T-helper 2 cell (primary cell): Measurements from ENCODE around the gene COL9A2.

Experiments
- DNase-seq, 5 experiments: peaks; one replicate each; pipeline versions ENCODE4 v3.0.0 to v3.0.0-alpha.2; 2012 to 2022

The COL9A2 gene

GRCh38 chr1:40318476-40318875 is 1.4 kb upstream of the COL9A2 start:
- DNase-seq: no peak

DNA sequence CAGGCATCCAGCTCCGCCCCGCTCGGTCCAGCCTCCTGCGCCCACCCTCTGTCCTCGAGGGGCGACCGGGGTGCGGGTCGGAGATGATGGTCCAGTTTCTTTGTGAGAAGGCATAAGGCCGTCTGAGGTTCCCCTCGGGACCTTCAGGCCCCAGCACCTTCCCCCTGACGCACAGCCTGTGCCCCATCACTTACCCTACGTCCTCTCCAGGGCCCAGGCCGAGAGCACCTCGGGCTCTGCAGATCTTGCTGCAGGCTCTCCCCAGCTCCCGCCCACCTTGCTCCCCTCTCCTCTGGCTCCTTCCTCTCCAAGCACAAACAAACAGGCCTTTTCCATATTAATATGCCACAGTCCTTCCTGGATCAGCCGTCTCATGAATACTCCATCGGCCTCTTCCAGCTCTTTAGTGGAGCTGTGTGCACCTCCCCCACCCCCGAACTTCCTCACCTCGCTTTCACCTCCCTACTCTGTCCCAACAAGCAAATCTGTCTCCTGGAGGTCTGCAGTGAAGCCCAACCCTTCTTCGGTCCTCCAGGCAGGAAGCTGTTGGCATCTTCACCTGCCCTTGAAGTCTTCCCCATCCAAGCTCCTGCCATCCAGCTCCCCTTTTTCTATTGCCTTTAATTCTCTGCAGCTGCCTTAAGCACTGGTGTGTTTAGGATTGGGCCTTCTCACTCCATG is 448 bp upstream of the COL9A2 start:
- no peak for DNase-seq

- peak in 2 of 5 experiments; percentile 7 to 34 for DNase-seq
Measured at GRCh38 chr1:40315795-40316594, 1.1 kb downstream of the COL9A2 start.

GRCh38 chr1:40315239-40315794 is 1.8 kb downstream of the COL9A2 start:
- peak; percentile 66 to 92 (median 75) for DNase-seq

DNA sequence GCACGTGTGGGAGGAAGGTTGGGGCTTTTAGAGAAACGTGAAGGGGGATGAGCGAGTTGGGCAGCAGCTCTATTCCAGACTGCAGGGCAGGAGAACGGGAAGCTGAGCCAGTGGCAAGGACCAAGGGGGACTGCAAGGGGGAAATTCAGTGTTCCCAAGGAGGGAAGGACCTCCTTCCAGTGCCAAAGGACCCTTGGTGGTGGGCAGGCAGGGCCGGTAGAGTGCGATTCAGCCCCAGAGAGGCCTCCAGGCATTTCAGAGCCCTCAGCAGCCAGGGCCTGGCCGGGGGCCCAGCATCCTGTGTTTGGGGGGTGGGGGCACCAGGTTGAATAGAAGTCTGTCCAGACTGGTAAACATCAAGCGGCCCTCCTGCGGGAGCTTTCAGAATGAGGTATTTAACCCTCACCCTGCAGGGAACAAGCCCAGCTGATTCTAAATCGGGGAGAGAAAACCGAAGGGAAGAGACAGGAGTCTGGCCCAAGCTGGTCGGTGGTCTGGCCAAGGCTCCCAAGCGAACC is 2.3 kb downstream of the COL9A2 start:
- DNase-seq: no peak

DNA sequence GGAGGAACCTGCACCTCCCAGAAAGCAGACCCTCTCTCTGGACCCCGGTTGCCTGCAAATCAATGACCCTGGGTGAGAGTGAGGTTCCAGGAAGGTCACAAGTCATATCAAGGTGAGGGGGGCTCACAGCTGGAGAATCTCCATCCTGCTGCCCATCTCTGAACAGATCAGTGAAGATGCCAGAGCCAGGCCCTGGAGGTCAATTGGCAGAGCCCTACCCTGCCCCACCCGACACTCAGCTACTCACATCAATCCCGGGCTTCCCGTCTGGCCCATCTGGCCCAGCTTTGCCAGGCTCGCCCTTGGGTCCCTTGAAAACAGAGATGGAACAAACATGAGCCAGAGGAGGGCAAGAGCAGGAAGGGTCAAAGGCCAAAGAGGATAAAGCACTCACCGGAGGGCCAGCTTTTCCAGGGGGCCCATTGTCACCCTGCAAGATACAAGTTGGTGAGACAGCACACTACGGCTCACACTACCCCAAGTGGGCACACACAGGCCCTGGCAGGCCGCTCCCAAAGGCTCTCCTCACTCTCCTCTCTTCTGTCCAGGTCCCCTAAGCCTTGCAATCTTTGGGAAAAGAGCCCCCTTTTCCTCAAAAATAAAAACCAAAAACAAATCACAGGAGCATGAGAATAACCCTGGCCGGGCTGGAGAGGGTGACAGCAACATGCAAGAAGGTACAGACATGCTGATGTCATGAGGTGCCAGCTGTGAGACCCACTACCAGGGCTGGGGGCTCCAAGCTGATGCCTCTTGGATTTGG is 2.9 kb downstream of the COL9A2 start:
- no peak for DNase-seq

GRCh38 chr1:40313329-40313957 is 3.6 kb downstream of the COL9A2 start:
- no peak for DNase-seq

DNA sequence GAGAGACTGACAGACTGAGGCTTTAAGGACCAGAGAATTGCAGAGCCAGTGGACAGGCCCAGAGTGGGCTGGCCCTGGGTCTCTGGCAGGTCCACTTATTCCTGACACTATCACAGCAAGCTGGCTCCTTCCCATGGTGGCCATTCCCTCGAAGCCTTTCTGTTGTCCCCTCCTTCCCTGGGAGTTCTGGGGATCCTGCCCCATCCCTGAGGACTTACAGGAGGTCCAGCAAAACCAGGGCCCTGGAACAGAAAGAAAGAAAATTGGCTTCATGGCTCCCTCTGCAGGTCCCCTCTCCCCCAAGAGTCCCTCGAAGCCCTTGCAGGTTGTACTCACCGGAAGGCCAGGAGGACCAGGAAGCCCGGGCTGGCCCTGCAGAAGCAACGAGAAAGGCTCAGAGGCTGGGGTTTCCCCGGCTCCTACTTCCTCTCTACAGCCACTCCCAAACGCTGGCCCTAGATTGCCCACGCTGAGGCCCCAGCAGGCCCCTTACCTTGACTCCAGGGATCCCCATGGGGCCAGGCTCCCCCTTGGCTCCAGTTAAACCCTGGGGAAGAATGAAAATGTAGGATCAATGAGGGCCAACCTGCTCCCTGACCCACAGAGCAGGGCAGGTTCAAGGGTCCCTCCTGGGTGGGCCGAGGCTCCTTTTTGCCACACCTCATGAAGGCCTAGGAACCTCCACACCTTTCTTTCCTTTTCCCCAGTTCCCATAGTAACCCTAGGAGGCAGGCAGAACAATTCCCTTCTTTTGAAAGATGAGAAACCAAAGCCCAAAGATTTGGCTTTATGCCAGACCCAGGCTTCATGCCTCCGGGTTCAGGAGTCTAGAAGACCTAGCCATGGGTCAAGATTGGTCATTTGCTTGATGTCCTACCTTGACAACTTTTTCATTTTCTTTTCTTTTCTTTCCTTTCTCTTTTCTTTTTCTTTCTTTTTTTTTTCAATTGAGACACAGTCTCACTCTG is 4.6 kb downstream of the COL9A2 start:
- DNase-seq: peak in 1 of 5 experiments; percentile 61

- no peak for DNase-seq
Measured at GRCh38 chr1:40311692-40312091, 5.4 kb downstream of the COL9A2 start.

DNA sequence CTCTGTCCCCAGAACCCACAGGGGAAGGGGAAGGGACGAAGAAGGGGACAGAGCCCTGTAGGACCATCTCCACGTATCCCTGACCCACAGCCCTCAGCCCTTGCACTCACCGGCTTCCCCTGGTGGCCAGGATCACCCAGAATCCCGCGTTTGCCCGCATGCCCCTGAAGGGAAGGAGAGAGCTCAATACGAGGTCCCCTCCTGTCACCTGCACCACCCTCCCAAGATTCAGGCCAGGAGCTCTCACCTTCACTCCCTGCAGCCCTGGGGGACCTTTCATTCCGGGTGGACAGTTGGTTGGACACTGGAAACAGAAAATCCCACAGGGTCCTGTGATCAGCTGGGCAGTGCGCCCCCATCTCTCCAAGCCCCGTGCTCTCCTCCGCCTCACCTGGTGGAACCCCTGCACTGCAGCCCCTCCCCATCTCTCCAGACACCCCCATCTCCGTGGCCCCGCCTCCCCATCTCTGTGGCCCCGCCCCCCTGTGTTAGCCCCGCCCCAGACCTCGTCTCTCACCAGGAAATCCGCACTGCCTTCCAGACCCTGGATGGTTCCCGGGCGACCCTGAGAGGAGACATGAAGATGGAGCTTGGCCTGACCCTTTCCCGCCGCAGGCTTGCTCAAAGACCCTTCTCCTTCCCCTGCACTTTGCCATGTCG is 6.0 kb downstream of the COL9A2 start:
- DNase-seq: no peak

- DNase-seq: no peak
Measured at GRCh38 chr1:40310129-40310461, 7.0 kb downstream of the COL9A2 start.

DNA sequence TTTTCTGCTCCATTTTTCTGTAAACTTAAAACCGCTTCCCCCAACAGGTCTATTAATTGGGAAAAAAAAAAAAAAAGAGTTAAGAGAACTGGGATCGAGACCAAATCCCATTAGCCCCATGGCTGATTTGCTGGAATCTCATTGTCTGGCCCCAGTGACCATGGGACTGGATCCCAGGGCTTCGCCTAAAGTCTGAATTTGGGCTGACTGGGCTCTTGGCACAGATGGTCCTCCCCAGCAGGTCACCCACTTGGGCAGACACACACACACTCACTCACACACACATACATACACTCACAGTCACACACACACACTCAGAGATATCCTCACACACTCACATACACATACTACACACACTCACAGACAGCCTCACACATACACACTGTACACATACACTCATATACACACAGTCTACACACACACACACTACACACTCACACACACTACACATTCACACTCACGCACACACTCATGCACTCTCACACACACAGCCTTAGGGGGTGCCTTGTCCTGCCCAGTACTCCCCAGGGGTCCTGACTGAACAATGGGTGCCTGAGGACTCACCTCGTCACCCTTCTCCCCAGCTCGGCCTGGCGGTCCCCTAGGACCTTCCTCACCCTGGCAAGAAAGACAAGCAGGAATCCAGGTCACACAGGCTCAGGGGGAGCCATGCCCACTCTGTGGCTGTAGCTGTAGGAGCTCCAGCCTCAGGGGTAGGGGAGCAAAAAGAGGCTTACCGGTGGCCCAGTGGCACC is 7.5 kb downstream of the COL9A2 start:
- no peak for DNase-seq

- DNase-seq: no peak
Measured at GRCh38 chr1:40308036-40308727, 8.9 kb downstream of the COL9A2 start.

DNA sequence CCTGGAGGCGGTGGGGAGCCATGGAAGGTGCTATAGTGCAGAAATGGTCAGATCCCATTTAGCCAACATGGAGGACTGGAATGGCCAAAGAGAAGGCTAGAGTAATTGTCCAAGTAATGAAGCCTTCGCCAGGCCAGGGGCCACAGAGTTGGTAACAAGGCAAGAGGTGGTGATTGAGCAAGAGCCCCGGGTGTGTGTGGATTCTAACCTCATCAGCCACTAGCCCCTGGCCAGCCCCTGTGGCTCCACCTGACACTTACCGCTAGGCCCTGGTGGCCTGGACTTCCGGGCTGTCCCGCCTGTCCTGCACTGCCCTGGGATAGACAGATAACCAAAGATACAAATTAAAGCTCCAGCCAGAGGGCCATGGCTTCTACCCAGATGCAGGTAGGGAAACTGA is 9.9 kb downstream of the COL9A2 start:
- DNase-seq: no peak

GRCh38 chr1:40306296-40306695 is 10.8 kb downstream of the COL9A2 start:
- DNase-seq: no peak

DNA sequence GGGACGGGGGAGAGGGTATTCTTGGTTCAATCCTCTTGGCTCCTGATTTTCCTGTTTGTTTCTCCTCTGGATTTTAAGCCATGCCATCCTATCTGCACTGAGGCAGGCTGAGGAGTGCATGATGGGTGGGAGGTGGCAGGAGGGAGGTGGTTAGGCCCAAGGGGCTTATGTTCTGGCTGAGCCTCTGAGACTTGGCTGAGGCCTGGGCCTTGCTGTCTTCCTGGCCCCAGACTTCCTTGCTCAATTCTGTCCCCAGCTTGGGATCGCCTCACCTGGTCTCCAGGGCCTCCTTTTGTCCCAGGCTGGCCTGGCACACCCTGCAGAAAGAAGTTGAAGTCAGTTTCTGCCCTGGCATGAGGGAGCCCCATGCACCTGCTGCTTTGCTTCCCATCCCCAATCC is 11.2 kb downstream of the COL9A2 start:
- DNase-seq: no peak

DNA sequence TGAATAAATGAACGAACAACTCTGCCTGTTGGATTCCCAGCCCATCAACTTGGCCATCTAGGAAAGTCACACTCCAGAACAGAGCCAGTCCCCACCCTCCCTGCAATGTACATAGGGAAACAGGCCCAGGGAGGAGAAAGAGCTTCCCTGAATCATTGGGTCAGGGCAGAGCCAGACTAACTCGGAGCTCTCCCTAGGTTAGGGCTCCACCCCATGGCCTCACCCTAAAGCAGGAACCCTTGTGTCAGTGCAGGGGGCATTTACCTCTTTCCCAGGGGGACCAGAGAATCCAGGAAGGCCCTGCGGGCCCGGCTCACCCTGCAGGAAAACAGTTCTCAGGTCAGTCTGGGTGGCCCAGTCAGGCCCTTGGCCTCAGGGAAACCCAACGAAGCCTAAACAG is 11.6 kb downstream of the COL9A2 start:
- DNase-seq: peak in 1 of 5 experiments; percentile 33

DNA sequence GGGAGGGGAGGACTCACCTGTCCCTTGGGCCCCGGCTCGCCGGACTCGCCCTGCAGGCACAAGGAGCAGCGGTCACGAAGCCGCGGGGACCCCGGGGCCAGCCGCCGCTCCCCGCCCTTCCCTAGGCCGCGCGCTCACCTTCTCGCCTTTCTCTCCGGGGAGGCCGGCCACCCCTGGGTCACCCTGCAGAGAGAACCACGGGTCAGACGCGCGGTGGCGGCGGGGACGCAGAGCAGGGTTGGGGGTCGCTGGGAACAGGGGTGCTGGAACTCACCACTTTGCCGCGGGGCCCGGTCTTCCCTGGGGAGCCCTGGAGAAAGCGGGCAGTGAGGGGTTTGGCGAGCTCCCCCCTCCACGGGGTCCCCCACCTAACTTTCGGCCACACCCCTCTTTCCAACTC is 13.3 kb downstream of the COL9A2 start:
- no peak for DNase-seq

- no peak for DNase-seq
Measured at GRCh38 chr1:40303051-40303771, 13.9 kb downstream of the COL9A2 start.
